HEK293 (cell line): ENCODE results near the gene STRA8.

Experiments
- CTCF ChIA-PET: fragments of 350-600 bp; formaldehyde crosslinking; extraction: SDS; loops from one replicate; lab custom pipeline; 2021; ENCODE audit warnings: antibody characterized with exemption; lab: Yijun Ruan, JAX
- POLR2A ChIA-PET: fragments of 300-600 bp; formaldehyde crosslinking; extraction: SDS; loops from one replicate; lab custom pipeline; 2020; ENCODE audit warnings: antibody characterized with exemption, inconsistent platforms; lab: Yijun Ruan, JAX
- H3K27ac ChIP-seq: fragments of 200-500 bp; sonication (Bioruptor generic); 2 replicates; pipeline ENCODE4 v1.5.1; 2014; ENCODE audit warnings: low read depth, low read length, control low read depth, inconsistent platforms; ENCODE audit errors: extremely low read depth
- H3K36me3 ChIP-seq, 2 experiments: fragments of 200-500 bp in 1 of 2; sonication (Bioruptor generic) in 1 of 2; 1 replicate in 1 of 2; 2 replicates in 1 of 2; pipeline ENCODE4 v1.5.1; 2014 to 2017; ENCODE audit warnings: inconsistent platforms in 2 of 2, low read length in 2 of 2; ENCODE audit not compliant: control insufficient read depth in 2 of 2, insufficient read depth in 1 of 2
- H3K4me1 ChIP-seq: fragments of 200-500 bp; sonication (Bioruptor generic); 2 replicates; pipeline ENCODE4 v1.5.1; 2014; ENCODE audit warnings: mild to moderate bottlenecking, low read length, inconsistent platforms; ENCODE audit not compliant: control insufficient read depth, insufficient read depth
- H3K4me3 ChIP-seq: 2 replicates; pipeline ENCODE4 v1.5.1; 2011; ENCODE audit warnings: low read depth, mild to moderate bottlenecking, control low read depth, low read length, moderate library complexity
- H3K9me3 ChIP-seq: fragments of 200-500 bp; sonication (Bioruptor generic); 2 replicates; pipeline ENCODE4 v1.5.1; 2014; ENCODE audit warnings: low read depth, low read length, inconsistent platforms; ENCODE audit not compliant: control insufficient read depth, insufficient read depth
- GLIS1 ChIP-seq: fragments of 450-650 bp; formaldehyde crosslinking; IDR thresholded peaks from 2 replicates; pipeline ENCODE4 v1.5.1; 2016; ENCODE audit warnings: missing biosample characterization, missing genetic modification characterization
- GLIS2 ChIP-seq: fragments of 450-650 bp; formaldehyde crosslinking; IDR thresholded peaks from 2 replicates; pipeline ENCODE4 v1.5.1; 2016; ENCODE audit warnings: missing biosample characterization, missing genetic modification characterization
- KLF17 ChIP-seq: fragments of 450-650 bp; formaldehyde crosslinking; IDR thresholded peaks from 2 replicates; pipeline ENCODE4 v1.5.1; 2016; ENCODE audit warnings: missing biosample characterization, missing genetic modification characterization
- OSR2 ChIP-seq: fragments of 450-650 bp; formaldehyde crosslinking; IDR thresholded peaks from 2 replicates; pipeline ENCODE4 v1.5.1; 2016; ENCODE audit warnings: missing biosample characterization, missing genetic modification characterization
- SALL2 ChIP-seq: fragments of 450-650 bp; formaldehyde crosslinking; IDR thresholded peaks from 2 replicates; pipeline ENCODE4 v1.5.0; 2017; ENCODE audit warnings: missing biosample characterization, mild to moderate bottlenecking, missing genetic modification characterization, borderline replicate concordance
- TCF7L2 ChIP-seq: IDR thresholded peaks from 2 replicates; pipeline ENCODE4 v1.6.1; 2011; ENCODE audit warnings: low read depth, mild to moderate bottlenecking, inconsistent platforms, low read length, moderate library complexity, borderline replicate concordance
- ZBTB1 ChIP-seq: fragments of 450-650 bp; formaldehyde crosslinking; IDR thresholded peaks from 2 replicates; pipeline ENCODE4 v1.5.1; 2016; ENCODE audit warnings: missing biosample characterization, missing genetic modification characterization
- ZNF140 ChIP-seq: fragments of 450-650 bp; formaldehyde crosslinking; IDR thresholded peaks from 2 replicates; pipeline ENCODE4 v1.5.1; 2016; ENCODE audit warnings: missing biosample characterization, missing genetic modification characterization
- ZNF214 ChIP-seq: fragments of 450-650 bp; formaldehyde crosslinking; IDR thresholded peaks from 2 replicates; pipeline ENCODE4 v1.5.1; 2017; ENCODE audit warnings: missing biosample characterization, mild to moderate bottlenecking, missing genetic modification characterization, borderline replicate concordance
- ZNF280C ChIP-seq: fragments of 450-650 bp; formaldehyde crosslinking; IDR thresholded peaks from 2 replicates; pipeline ENCODE4 v1.5.1; 2016; ENCODE audit warnings: missing biosample characterization, missing genetic modification characterization
- ZNF398 ChIP-seq: fragments of 450-650 bp; formaldehyde crosslinking; IDR thresholded peaks from 2 replicates; pipeline ENCODE4 v1.5.1; 2017; ENCODE audit warnings: missing biosample characterization, missing genetic modification characterization
- ZNF501 ChIP-seq: fragments of 450-650 bp; formaldehyde crosslinking; IDR thresholded peaks from 2 replicates; pipeline ENCODE4 v1.5.1; 2016; ENCODE audit warnings: missing biosample characterization, missing genetic modification characterization
- ZNF544 ChIP-seq: fragments of 450-650 bp; formaldehyde crosslinking; IDR thresholded peaks from 2 replicates; pipeline ENCODE4 v1.5.0; 2017; ENCODE audit warnings: missing biosample characterization, missing genetic modification characterization
- ZNF621 ChIP-seq: fragments of 450-650 bp; formaldehyde crosslinking; IDR thresholded peaks from 2 replicates; pipeline ENCODE4 v1.5.1; 2017; ENCODE audit warnings: missing biosample characterization, missing genetic modification characterization
- ZNF639 ChIP-seq: fragments of 450-650 bp; formaldehyde crosslinking; IDR thresholded peaks from 2 replicates; pipeline ENCODE4 v1.5.1; 2016; ENCODE audit warnings: missing biosample characterization, missing genetic modification characterization
- ZNF645 ChIP-seq: fragments of 450-650 bp; formaldehyde crosslinking; IDR thresholded peaks from 2 replicates; pipeline ENCODE4; 2016; ENCODE audit warnings: missing biosample characterization, missing genetic modification characterization
- ZNF692 ChIP-seq: fragments of 450-650 bp; formaldehyde crosslinking; IDR thresholded peaks from 2 replicates; pipeline ENCODE4 v1.5.1; 2016; ENCODE audit warnings: missing biosample characterization, missing genetic modification characterization
- ZNF701 ChIP-seq: fragments of 450-650 bp; formaldehyde crosslinking; IDR thresholded peaks from 2 replicates; pipeline ENCODE4 v1.5.1; 2016; ENCODE audit warnings: missing biosample characterization, missing genetic modification characterization
- ZNF791 ChIP-seq: fragments of 450-650 bp; formaldehyde crosslinking; IDR thresholded peaks from 2 replicates; pipeline ENCODE4 v1.5.1; 2016; ENCODE audit warnings: missing biosample characterization, missing genetic modification characterization
- ZSCAN4 ChIP-seq: fragments of 450-650 bp; formaldehyde crosslinking; IDR thresholded peaks from 2 replicates; pipeline ENCODE4 v1.5.1; 2017; ENCODE audit warnings: missing biosample characterization, missing genetic modification characterization
- ZXDB ChIP-seq: fragments of 450-650 bp; formaldehyde crosslinking; IDR thresholded peaks from 2 replicates; pipeline ENCODE4 v1.5.1; 2016; ENCODE audit warnings: missing biosample characterization, missing genetic modification characterization

The STRA8 gene

GRCh38 chr7:135197906-135198655 lies 35.6 kb upstream of the STRA8 start:
- peaks cover 5% of the 10 kb centered on the region for H3K4me1 ChIP-seq
- CTCF ChIA-PET, result interaction anchor here (1.3 kb wide), 1 partner anchor 19 kb away, joined by 6 read pairs; no protein-coding TSS in a partner anchor
- H3K36me3 ChIP-seq, result peaks cover 0 to 72% of the 10 kb centered on the region in 2 experiments; a peak in 1 of 3 replicates
- POLR2A ChIA-PET, result no interaction called here
- TF ChIP-seq OSR2 (tag by site-specific recombination) (no peak), GLIS1 (tag by site-specific recombination) (peak; percentile 78)
- H3K9me3 ChIP-seq, result no peaks in the 10 kb centered on the region
- H3K27ac ChIP-seq, result no peak overlapping the region
- H3K4me3 ChIP-seq, result no peak overlapping the region

GRCh38 chr7:135199439-135199838 lies 34.2 kb upstream of the STRA8 start:
- peaks cover 5% of the 10 kb centered on the region for H3K4me1 ChIP-seq
- TF ChIP-seq ZNF639 (no peak), ZNF140 (tag by site-specific recombination) (no peak), ZNF791 (tag by site-specific recombination) (no peak), TCF7L2 (no peak), KLF17 (tag by site-specific recombination) (no peak), ZNF280C (tag by site-specific recombination) (no peak), ZNF398 (tag by site-specific recombination) (no peak), ZNF701 (tag by site-specific recombination) (no peak), ZNF692 (tag by site-specific recombination) (no peak), ZSCAN4 (no peak), GLIS2 (tag by site-specific recombination) (no peak), ZNF501 (no peak), ZBTB1 (tag by site-specific recombination) (no peak), ZNF645 (tag by site-specific recombination) (no peak), ZNF544 (tag by site-specific recombination) (no peak), SALL2 (tag by site-specific recombination) (no peak), ZXDB (tag by site-specific recombination) (no peak), ZNF621 (tag by site-specific recombination) (no peak), ZNF214 (no peak)
- TF ChIP-seq, all 188 proteins: peak for 0
- CTCF ChIA-PET, result interaction anchor here (1.3 kb wide), 1 partner anchor 18 kb away, joined by 6 read pairs; no protein-coding TSS in a partner anchor
- Histone ChIP-seq H3K36me3 (peaks cover 0 to 73% of the 10 kb centered on the region in 2 experiments; a peak in 1 of 3 replicates), H3K4me3 (no peak overlapping the region), H3K27ac (no peak overlapping the region), H3K9me3 (no peaks in the 10 kb centered on the region)
- POLR2A ChIA-PET, result no interaction called here
